Neural progenitor cell (in vitro differentiated cells): ENCODE data around the gene BMF.

ENCODE experiments used
- CTCF ChIP-seq: fragments of 200-600 bp; sonication (generic); IDR thresholded peaks from 2 replicates; pipeline ENCODE4 v1.5.1; 2017; ENCODE audit warnings: antibody characterized with exemption, mild to moderate bottlenecking
- EZH2phosphoT487 ChIP-seq: fragments of 200-600 bp; sonication (generic); IDR thresholded peaks from 2 replicates; pipeline ENCODE4 v1.6.1; 2017; ENCODE audit warnings: antibody characterized with exemption

- TF ChIP-seq EZH2phosphoT487 (no peak), CTCF (no peak)
Observed at GRCh38 chr15:40133544-40133943, 24.9 kb upstream of the BMF start.
